ENCODE data around the gene KANTR.
"Not testable (repeated sequence)": the region's sequence is repeated elsewhere in the genome, so short reads cannot be mapped to it uniquely, and the experiment has no call there.

The KANTR gene

GRCh38 chrX:53116101-53116500 is 22.2 kb downstream of the KANTR start:
- no peak for DNase-seq
- in situ Hi-C loops (cut with MboI; ENCODE audit: low pct_unique_long_range_greater_than_20kb, low sequenced_read_pairs): no loop called here

GRCh38 chrX:53122013-53122412 is 28.1 kb downstream of the KANTR start:
- no peak for DNase-seq
- in situ Hi-C loops (cut with MboI; ENCODE audit: low pct_unique_long_range_greater_than_20kb, low sequenced_read_pairs): no loop called here

- in situ Hi-C loops (cut with MboI; ENCODE audit: low pct_unique_long_range_greater_than_20kb, low sequenced_read_pairs): no loop called here
- DNase-seq: no peak
Measured at GRCh38 chrX:53125506-53125905, 31.6 kb downstream of the KANTR start.

- no peak for DNase-seq
- in situ Hi-C loops (cut with MboI; ENCODE audit: low pct_unique_long_range_greater_than_20kb, low sequenced_read_pairs): no loop called here
Measured at GRCh38 chrX:53126377-53126776, 32.4 kb downstream of the KANTR start.

GRCh38 chrX:53128097-53128749 is 34.3 kb downstream of the KANTR start:
- in situ Hi-C loops (cut with MboI; ENCODE audit: low pct_unique_long_range_greater_than_20kb, low sequenced_read_pairs): no loop called here
- DNase-seq: no peak

- in situ Hi-C loops (cut with MboI; ENCODE audit: low pct_unique_long_range_greater_than_20kb, low sequenced_read_pairs): no loop called here
- DNase-seq: no peak
Measured at GRCh38 chrX:53133400-53133799, 39.5 kb downstream of the KANTR start.

GRCh38 chrX:53135581-53135980 is 41.6 kb downstream of the KANTR start:
- DNase-seq: no peak
- in situ Hi-C loops (cut with MboI; ENCODE audit: low pct_unique_long_range_greater_than_20kb, low sequenced_read_pairs): no loop called here

GRCh38 chrX:53153581-53153980 is 59.6 kb downstream of the KANTR start:
- in situ Hi-C loops (cut with MboI; ENCODE audit: low pct_unique_long_range_greater_than_20kb, low sequenced_read_pairs): no loop called here
- no peak for DNase-seq

- DNase-seq: no peak
- in situ Hi-C loops (cut with MboI; ENCODE audit: low pct_unique_long_range_greater_than_20kb, low sequenced_read_pairs): no loop called here
Measured at GRCh38 chrX:53155512-53156206, 61.7 kb downstream of the KANTR start.

- DNase-seq: no peak
- in situ Hi-C loops (cut with MboI; ENCODE audit: low pct_unique_long_range_greater_than_20kb, low sequenced_read_pairs): no loop called here
Measured at GRCh38 chrX:53156207-53156596, 62.3 kb downstream of the KANTR start.

- in situ Hi-C loops (cut with MboI; ENCODE audit: low pct_unique_long_range_greater_than_20kb, low sequenced_read_pairs): no loop called here
- no peak for DNase-seq
Measured at GRCh38 chrX:53159184-53159583, 65.2 kb downstream of the KANTR start.

GRCh38 chrX:53160297-53160983 is 66.5 kb downstream of the KANTR start:
- in situ Hi-C loops (cut with MboI; ENCODE audit: low pct_unique_long_range_greater_than_20kb, low sequenced_read_pairs): no loop called here
- no peak for DNase-seq

GRCh38 chrX:53163436-53163835 is 69.5 kb downstream of the KANTR start:
- in situ Hi-C loops (cut with MboI; ENCODE audit: low pct_unique_long_range_greater_than_20kb, low sequenced_read_pairs): no loop called here

GRCh38 chrX:53164566-53164965 is 70.6 kb downstream of the KANTR start:
- DNase-seq; in situ Hi-C loops (cut with MboI; ENCODE audit: low pct_unique_long_range_greater_than_20kb, low sequenced_read_pairs): not testable (repeated sequence)

More at GRCh38 chrX:53163436-53163835, 69.5 kb downstream of the KANTR start:
- no peak for DNase-seq

GRCh38 chrX:53166103-53166502 is 72.2 kb downstream of the KANTR start:
- in situ Hi-C loops (cut with MboI; ENCODE audit: low pct_unique_long_range_greater_than_20kb, low sequenced_read_pairs): no loop called here
- no peak for DNase-seq

GRCh38 chrX:53171356-53171755 is 77.4 kb downstream of the KANTR start:
- no peak for DNase-seq

More at GRCh38 chrX:53171356-53171755, 77.4 kb downstream of the KANTR start:
- in situ Hi-C loops (cut with MboI; ENCODE audit: low pct_unique_long_range_greater_than_20kb, low sequenced_read_pairs): no loop called here
